Stromal cell of bone marrow (primary cell): ENCODE data around the gene PRKCH.
"Not testable (repeated sequence)": the region's sequence is repeated elsewhere in the genome, so short reads cannot be mapped to it uniquely, and the experiment has no call there.

Source experiments
- DNase-seq: peaks from one replicate; pipeline ENCODE4 v3.0.0-alpha.2; 2012; ENCODE audit warnings: low read depth

PRKCH gene

GRCh38 chr14:61394542-61394941 is 73.2 kb downstream of the PRKCH start:
- DNase-seq, result no peak

GRCh38 chr14:61395115-61395725 is 73.8 kb downstream of the PRKCH start:
- DNase-seq, result no peak

- no peak for DNase-seq
Measured at GRCh38 chr14:61396279-61396678, 74.9 kb downstream of the PRKCH start.

- no peak for DNase-seq
Measured at GRCh38 chr14:61396694-61397093, 75.3 kb downstream of the PRKCH start.

GRCh38 chr14:61397615-61398014 is 76.2 kb downstream of the PRKCH start:
- DNase-seq, result no peak

- DNase-seq, result no peak
Measured at GRCh38 chr14:61398221-61398620, 76.8 kb downstream of the PRKCH start.

- no peak for DNase-seq
Measured at GRCh38 chr14:61399365-61399764, 78.0 kb downstream of the PRKCH start.

GRCh38 chr14:61401461-61401860 is 80.1 kb downstream of the PRKCH start:
- no peak for DNase-seq

GRCh38 chr14:61403411-61403810 is 82.0 kb downstream of the PRKCH start:
- DNase-seq, result no peak

- DNase-seq, result no peak
Measured at GRCh38 chr14:61404637-61405036, 83.3 kb downstream of the PRKCH start.

- DNase-seq, result no peak
Measured at GRCh38 chr14:61406198-61406597, 84.8 kb downstream of the PRKCH start.

GRCh38 chr14:61406675-61407074 is 85.3 kb downstream of the PRKCH start:
- no peak for DNase-seq

GRCh38 chr14:61408498-61408897 is 87.1 kb downstream of the PRKCH start:
- no peak for DNase-seq

- no peak for DNase-seq
Measured at GRCh38 chr14:61409782-61410181, 88.4 kb downstream of the PRKCH start.

GRCh38 chr14:61415934-61416333 is 94.6 kb downstream of the PRKCH start:
- not testable (repeated sequence) for DNase-seq

GRCh38 chr14:61416591-61416990 is 95.2 kb downstream of the PRKCH start:
- DNase-seq, result no peak

- no peak for DNase-seq
Measured at GRCh38 chr14:61417141-61417540, 95.8 kb downstream of the PRKCH start.

GRCh38 chr14:61417883-61418455 is 96.6 kb downstream of the PRKCH start:
- DNase-seq, result no peak

GRCh38 chr14:61418746-61419145 is 97.4 kb downstream of the PRKCH start:
- DNase-seq, result no peak

- DNase-seq, result no peak
Measured at GRCh38 chr14:61419201-61419600, 97.8 kb downstream of the PRKCH start.

- peak; percentile 21 for DNase-seq
Measured at GRCh38 chr14:61420326-61420725, 98.9 kb downstream of the PRKCH start.

GRCh38 chr14:61421212-61421923 is 100.0 kb downstream of the PRKCH start:
- DNase-seq, result no peak

GRCh38 chr14:61426048-61426447 is 104.7 kb downstream of the PRKCH start:
- no peak for DNase-seq

GRCh38 chr14:61428261-61428660 is 106.9 kb downstream of the PRKCH start:
- no peak for DNase-seq
